T-helper 2 cell (primary cell): ENCODE data around the gene WASF3.

Experiments used
- DNase-seq, 5 experiments: peaks; one replicate each; pipeline versions ENCODE4 v3.0.0 to v3.0.0-alpha.2; 2012 to 2022
- total RNA-seq, 2 donors: gene quantifications; one replicate each; lab custom pipeline; 2026; lab: John Stamatoyannopoulos, UW

The WASF3 gene
- total RNA-seq = 0 to 0.34 reads per million in 2 donors

GRCh38 chr13:26557393-26558073 is at the start of gene WASF3:
TSS of gene WASF3 (plus strand) at chr13:26557683. CDS start at chr13:26642271, 84,588 bp downstream.
- DNase-seq = peak in 1 of 5 experiments; percentile 73

- no peak for DNase-seq
Measured at GRCh38 chr13:26508885-26509284, 48.6 kb upstream of the WASF3 start.

GRCh38 chr13:26509491-26509890 is 48.0 kb upstream of the WASF3 start:
- DNase-seq = no peak

GRCh38 chr13:26513931-26514330 is 43.6 kb upstream of the WASF3 start:
- DNase-seq = no peak

GRCh38 chr13:26515721-26516120 is 41.8 kb upstream of the WASF3 start:
- DNase-seq = no peak

- no peak for DNase-seq
Measured at GRCh38 chr13:26517936-26518335, 39.5 kb upstream of the WASF3 start.

GRCh38 chr13:26518451-26518959 is 39.0 kb upstream of the WASF3 start:
- DNase-seq = no peak

- no peak for DNase-seq
Measured at GRCh38 chr13:26522571-26522970, 34.9 kb upstream of the WASF3 start.

GRCh38 chr13:26523007-26523406 is 34.5 kb upstream of the WASF3 start:
- no peak for DNase-seq

- DNase-seq = no peak
Measured at GRCh38 chr13:26525528-26525927, 32.0 kb upstream of the WASF3 start.

GRCh38 chr13:26526702-26527216 is 30.7 kb upstream of the WASF3 start:
- no peak for DNase-seq

- no peak for DNase-seq
Measured at GRCh38 chr13:26528527-26528926, 29.0 kb upstream of the WASF3 start.

GRCh38 chr13:26529441-26529840 is 28.0 kb upstream of the WASF3 start:
- peak in 1 of 5 experiments; percentile 35 for DNase-seq

GRCh38 chr13:26531742-26532141 is 25.7 kb upstream of the WASF3 start:
- no peak for DNase-seq

GRCh38 chr13:26534036-26534726 is 23.3 kb upstream of the WASF3 start:
- no peak for DNase-seq

- no peak for DNase-seq
Measured at GRCh38 chr13:26538363-26539317, 18.8 kb upstream of the WASF3 start.

- no peak for DNase-seq
Measured at GRCh38 chr13:26539738-26540292, 17.7 kb upstream of the WASF3 start.

- no peak for DNase-seq
Measured at GRCh38 chr13:26540334-26540733, 17.1 kb upstream of the WASF3 start.

- no peak for DNase-seq
Measured at GRCh38 chr13:26541041-26541440, 16.4 kb upstream of the WASF3 start.

GRCh38 chr13:26541678-26542568 is 15.6 kb upstream of the WASF3 start:
- DNase-seq = no peak

- no peak for DNase-seq
Measured at GRCh38 chr13:26544707-26545106, 12.8 kb upstream of the WASF3 start.
